Heart right ventricle (tissue), 16 donors: ENCODE measurements around the gene DLG5. TPM values are rescaled to one million over a fixed set of nuclear protein-coding genes. Genes with fewer than 3 reads are reported as not detected.

ENCODE experiments used
- ATAC-seq, 8 donors: fragments of 200-7000 bp; cut with Tn5 transposase; one replicate each; pipeline ENCODE4 v1.9.1; 2020; ENCODE audit warnings: mild to moderate bottlenecking in 8 of 8, moderate library complexity in 8 of 8, moderate number of reproducible peaks in 1 of 8
- DNase-seq, 2 donors: peaks; one replicate each; pipeline ENCODE4 v3.0.0-alpha.2; 2020
- H3K27ac ChIP-seq, 10 donors: fragments of 200-600 bp; sonication (generic) in 2 of 10; one replicate each; pipeline versions ENCODE4 v1.5.0 to v1.8.0; 2020 to 2022; ENCODE audit warnings: mild to moderate bottlenecking in 3 of 10
- H3K27me3 ChIP-seq, 7 donors: fragments of 200-600 bp; one replicate each; pipeline ENCODE4 v1.8.0; 2021 to 2022; ENCODE audit warnings: mild to moderate bottlenecking in 2 of 7
- H3K36me3 ChIP-seq, 9 donors: fragments of 200-600 bp; sonication (generic) in 1 of 9; one replicate each; pipeline versions ENCODE4 v1.5.0 to v1.8.0; 2020 to 2022; ENCODE audit warnings: mild to moderate bottlenecking in 2 of 9
- H3K4me1 ChIP-seq, 9 donors: fragments of 200-600 bp; sonication (generic) in 1 of 9; one replicate each; pipeline versions ENCODE4 v1.5.0 to v1.8.0; 2020 to 2022; ENCODE audit warnings: mild to moderate bottlenecking in 4 of 9
- H3K4me3 ChIP-seq, 10 donors: fragments of 200-600 bp; sonication (generic) in 2 of 10; one replicate each; pipeline versions ENCODE4 v1.5.0 to v1.8.0; 2020 to 2022; ENCODE audit warnings: mild to moderate bottlenecking in 7 of 10, moderate library complexity in 2 of 10
- H3K9me3 ChIP-seq, 11 donors: fragments of 200-600 bp in 10 of 11; sonication (generic) in 2 of 11; one replicate each; pipeline versions ENCODE4 v1.5.0 to v1.8.0; 2013 to 2022; ENCODE audit warnings: mild to moderate bottlenecking in 2 of 11, control low read depth in 1 of 11, moderate library complexity in 1 of 11
- WGBS, 2 donors: extraction: QIAGEN DNeasy Blood & Tissue Kit; methylation state at CpG; one replicate each; pipeline ENCODE4 v1.1.7; 2013; ENCODE audit warnings: inconsistent platforms in 1 of 2; 5-methylcytosine and 5-hydroxymethylcytosine counted together
- intact Hi-C, 10 donors: fragments of 100-400 bp; cut with DNase I; formaldehyde crosslinking; loops; one replicate each; pipeline versions ENCODE4 v1.11.1 to v1.14.2; 2022
- long read RNA-seq, 3 donors: library from polyadenylated mRNA; unstranded; transcript quantifications; one replicate each; pipeline ENCODE4 v2.0.0, GENCODE V29; 2020 to 2021
- polyA plus RNA-seq, 2 donors: library from polyadenylated mRNA; stranded (reverse); fragments of 200-250 nt; gene quantifications; one replicate each; pipeline ENCODE4 v1.2.3, GENCODE V29; 2013
- total RNA-seq, 10 donors: library from RNA; stranded (reverse); fragmentation: NEBNext Ultra II Directional in 3 of 10; extraction: Animal tissue kit (Norgen Biotek cat#: 25700) in 3 of 10; gene quantifications; one replicate each; pipeline versions ENCODE4 v1.2.1 to v1.2.4, GENCODE V29; 2021 to 2023
- TF ChIP-seq, protein P1 (sequence below), 9 donors: fragments of 200-600 bp; sonication (generic) in 2 of 9; IDR thresholded peaks; one replicate each; pipeline versions ENCODE4 v1.5.0 to v1.8.0; 2021 to 2022; ENCODE audit warnings: antibody characterized with exemption in 9 of 9, mild to moderate bottlenecking in 5 of 9, moderate library complexity in 1 of 9
- donor health status: Arrhythmogenic right ventricular cardiomyopathy.
- donor health status: ischemic (EF 13 %, LVEDD 7.1; RV severe dilation, severe dysfunction).
- donor health status: healthy with polysubstance abuse.
- donor health status: DM: no; HTN: yes; CAD: no.
- donor health status: DM: no; HTN: no; CAD: no.
- donor health status: ischemic (EF 25% LVEDD 6.9; RV normal size, moderate dysfunction).
- donor health status: ischemic (EF 25% LVEDD 5.7; RV mildly dilated, moderate dysfunction).
- donor health status: healthy.
- donor health status: DM: yes; HTN: yes; CAD: no.
- donor health status: Ischemic cardiomyopathy.
- donor health status: ischemic (EF 35%, LVEDD 5.7; RV mildly dilated, moderate dysfunction).
- donor health status: nonischemic (EF 11% LVEDD 7.7; RV severe dilation, severe dysfunction).
- donor health status: DM: yes; HTN: yes; CAD: no.
- donor health status: PGD.
- donor health status: ischemic (EF 29% LVEDD 5.4; RV normal size, mild dysfunction).
- donor health status: nonischemic (EF 23%, LVEDD 6.1; RV moderate dilation, normal function).

DLG5 gene
- total RNA-seq: 10 to 100 TPM in 7 of 10 donors, 1 to 10 TPM in 3; 6.6 to 14.1 (median 11.7) TPM
- 1 to 10 TPM; 5.0 to 5.8 TPM for polyA plus RNA-seq
- long read RNA-seq, donor 1, partial matches to known transcripts: 2 of 11 reads
- long read RNA-seq, donor 1, other reads (novel, unspliced or antisense): 8 of 11 reads
- long read RNA-seq, donor 2, partial matches to known transcripts: 8 of 12 reads
- long read RNA-seq, donor 2, other reads (novel, unspliced or antisense): 2 of 12 reads
- long read RNA-seq, donor 3, partial matches to known transcripts: 6 of 7 reads
- long read RNA-seq, donor 3, other reads (novel, unspliced or antisense): 0 of 7 reads

GRCh38 chr10:77926566-77927401 lies at the start of gene DLG5:
Gene DLG5 (minus strand): TSS chr10:77926755. CDS start chr10:77926520, 235 bp downstream.
- WGBS, 2 donors: 0 to 1% methylated on average over 52 to 94 of the region's 95 CpGs
- peak within 1 kb of the TSS; percentile 69 to 97 (median 74) for H3K4me3 ChIP-seq
- intact Hi-C loops: loop anchor here in 4 of 10 donors (5.0 kb wide), 2 partner anchors 46 to 79 kb away; no protein-coding TSS in a partner anchor
- ATAC-seq (peak; percentile 73 to 89 (median 82)), DNase-seq (peak; percentile 66 to 77)
- H3K27ac ChIP-seq: peak within 1 kb of the TSS in 9 of 10 donors; percentile 34 to 79 (median 65)
- H3K36me3 ChIP-seq: no peaks in the 10 kb centered on the region
- H3K27me3 ChIP-seq: peaks cover 0 to 48% (median 0%) of the 10 kb centered on the region in 7 donors
- TF ChIP-seq, protein P1, sequence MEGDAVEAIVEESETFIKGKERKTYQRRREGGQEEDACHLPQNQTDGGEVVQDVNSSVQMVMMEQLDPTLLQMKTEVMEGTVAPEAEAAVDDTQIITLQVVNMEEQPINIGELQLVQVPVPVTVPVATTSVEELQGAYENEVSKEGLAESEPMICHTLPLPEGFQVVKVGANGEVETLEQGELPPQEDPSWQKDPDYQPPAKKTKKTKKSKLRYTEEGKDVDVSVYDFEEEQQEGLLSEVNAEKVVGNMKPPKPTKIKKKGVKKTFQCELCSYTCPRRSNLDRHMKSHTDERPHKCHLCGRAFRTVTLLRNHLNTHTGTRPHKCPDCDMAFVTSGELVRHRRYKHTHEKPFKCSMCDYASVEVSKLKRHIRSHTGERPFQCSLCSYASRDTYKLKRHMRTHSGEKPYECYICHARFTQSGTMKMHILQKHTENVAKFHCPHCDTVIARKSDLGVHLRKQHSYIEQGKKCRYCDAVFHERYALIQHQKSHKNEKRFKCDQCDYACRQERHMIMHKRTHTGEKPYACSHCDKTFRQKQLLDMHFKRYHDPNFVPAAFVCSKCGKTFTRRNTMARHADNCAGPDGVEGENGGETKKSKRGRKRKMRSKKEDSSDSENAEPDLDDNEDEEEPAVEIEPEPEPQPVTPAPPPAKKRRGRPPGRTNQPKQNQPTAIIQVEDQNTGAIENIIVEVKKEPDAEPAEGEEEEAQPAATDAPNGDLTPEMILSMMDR (IDR thresholded peaks at IDR 0.05): peak in 1 of 9 donors; percentile 22
- H3K9me3 ChIP-seq: peaks cover 0 to 8% (median 0%) of the 10 kb centered on the region in 11 donors
- H3K4me1 ChIP-seq: peaks cover 10 to 34% (median 19%) of the 10 kb centered on the region in 9 donors

GRCh38 chr10:77975086-77975666 lies 48.6 kb upstream of the DLG5 start:
- H3K9me3 ChIP-seq: no peaks in the 10 kb centered on the region
- peaks cover 0 to 28% (median 12%) of the 10 kb centered on the region in 9 donors for H3K4me1 ChIP-seq
- no peak overlapping the region for H3K27ac ChIP-seq
- H3K27me3 ChIP-seq: no peaks in the 10 kb centered on the region
- TF ChIP-seq, protein P1 (IDR thresholded peaks at IDR 0.05): no peak
- intact Hi-C loops: loop anchor here in 2 of 10 donors (10.0 kb wide), 1 partner anchor 130 kb away; no protein-coding TSS in a partner anchor
- no peak for DNase-seq
- peak in 1 of 8 donors; percentile 16 for ATAC-seq
- WGBS, 2 donors: 88% methylated on average over 9 of the region's 9 CpGs
- H3K36me3 ChIP-seq: peaks cover 0 to 51% (median 34%) of the 10 kb centered on the region in 9 donors
- no peak overlapping the region for H3K4me3 ChIP-seq

DNA sequence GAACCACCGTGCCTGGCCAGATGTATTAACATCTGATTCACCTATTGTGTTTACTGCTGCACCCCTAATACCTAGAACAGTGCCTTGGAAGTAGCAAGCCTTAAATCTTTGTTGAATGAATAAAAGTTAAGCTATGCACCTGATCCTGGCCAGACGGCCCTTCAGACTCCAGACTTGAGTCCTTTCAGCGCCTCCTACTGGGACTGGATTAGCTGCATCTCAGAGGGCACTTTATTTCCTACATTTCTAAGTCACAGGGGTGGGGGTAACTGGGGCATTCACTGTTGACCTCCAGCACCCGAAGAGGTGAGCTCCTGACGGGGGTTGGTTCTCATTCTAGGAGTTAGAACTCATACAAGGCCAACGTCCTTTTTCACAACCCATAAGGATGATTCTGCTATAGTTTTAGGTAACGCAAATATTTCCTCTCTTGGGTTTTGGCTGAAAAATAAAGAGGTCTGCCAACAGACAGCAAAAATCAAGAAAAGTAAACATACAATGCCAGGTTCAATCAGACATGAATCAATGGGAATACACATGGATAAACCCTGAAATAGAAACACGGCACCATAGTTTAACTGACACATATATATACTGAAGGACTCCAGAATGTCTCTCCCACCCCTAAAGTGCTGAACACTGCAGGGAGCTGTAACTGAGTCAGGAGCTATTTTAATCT lies 48.0 kb upstream of the DLG5 start:
- Histone ChIP-seq H3K9me3 (no peaks in the 10 kb centered on the region), H3K27me3 (no peaks in the 10 kb centered on the region), H3K4me1 (peaks cover 0 to 28% (median 12%) of the 10 kb centered on the region in 9 donors), H3K27ac (no peak overlapping the region), H3K4me3 (no peak overlapping the region), H3K36me3 (peaks cover 0 to 45% (median 32%) of the 10 kb centered on the region in 9 donors)
- TF ChIP-seq, protein P1 (IDR thresholded peaks at IDR 0.05): peak in 4 of 9 donors; percentile 11 to 32 (median 15)
- ATAC-seq (no peak), DNase-seq (no peak)
- 83 to 85% methylated on average over 8 of the region's 8 CpGs for WGBS, 2 donors
- intact Hi-C loops: loop anchor here in 5 of 10 donors (5.0 to 10.0 kb wide), 2 partner anchors 47 to 130 kb away; partner anchors contain the start of gene DLG5 (in 3 of the 5)
